ENCODE measurements around the gene FGFBP2.

DNA sequence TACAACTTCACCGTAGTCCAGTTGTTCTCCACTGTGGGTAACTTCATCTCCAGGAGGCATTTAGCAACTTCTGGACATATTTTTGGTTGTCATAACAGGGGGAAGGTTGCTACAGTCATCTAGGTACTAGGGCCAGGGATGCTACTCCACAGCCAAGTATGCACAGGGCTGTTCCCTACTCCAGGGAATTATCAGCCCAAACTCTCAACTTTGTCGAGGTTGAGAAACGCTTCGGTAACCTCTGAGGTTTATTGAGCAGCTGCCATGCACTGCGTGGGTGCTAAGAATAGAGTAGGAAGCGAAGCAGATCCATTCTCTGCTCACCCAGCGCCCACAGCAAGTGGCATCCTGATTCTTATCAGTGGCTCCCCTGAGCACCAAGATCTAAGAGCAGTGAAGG, 32.7 kb downstream of the FGFBP2 start:
- TF ChIP-seq REST (IDR thresholded peaks at IDR 0.05; ENCODE audit: insufficient replicate concordance, low read depth) (no peak), SPI1 (IDR thresholded peaks at IDR 0.05; ENCODE audit: borderline replicate concordance, low read depth) (no peak)
- TF ChIP-seq, protein P1, sequence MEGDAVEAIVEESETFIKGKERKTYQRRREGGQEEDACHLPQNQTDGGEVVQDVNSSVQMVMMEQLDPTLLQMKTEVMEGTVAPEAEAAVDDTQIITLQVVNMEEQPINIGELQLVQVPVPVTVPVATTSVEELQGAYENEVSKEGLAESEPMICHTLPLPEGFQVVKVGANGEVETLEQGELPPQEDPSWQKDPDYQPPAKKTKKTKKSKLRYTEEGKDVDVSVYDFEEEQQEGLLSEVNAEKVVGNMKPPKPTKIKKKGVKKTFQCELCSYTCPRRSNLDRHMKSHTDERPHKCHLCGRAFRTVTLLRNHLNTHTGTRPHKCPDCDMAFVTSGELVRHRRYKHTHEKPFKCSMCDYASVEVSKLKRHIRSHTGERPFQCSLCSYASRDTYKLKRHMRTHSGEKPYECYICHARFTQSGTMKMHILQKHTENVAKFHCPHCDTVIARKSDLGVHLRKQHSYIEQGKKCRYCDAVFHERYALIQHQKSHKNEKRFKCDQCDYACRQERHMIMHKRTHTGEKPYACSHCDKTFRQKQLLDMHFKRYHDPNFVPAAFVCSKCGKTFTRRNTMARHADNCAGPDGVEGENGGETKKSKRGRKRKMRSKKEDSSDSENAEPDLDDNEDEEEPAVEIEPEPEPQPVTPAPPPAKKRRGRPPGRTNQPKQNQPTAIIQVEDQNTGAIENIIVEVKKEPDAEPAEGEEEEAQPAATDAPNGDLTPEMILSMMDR (IDR thresholded peaks at IDR 0.05; ENCODE audit: insufficient read depth, low read length) = no peak

Measured in HL-60 (cell line).